ENCODE results near the gene CDO1. TPM values are rescaled to one million over a fixed set of nuclear protein-coding genes. Genes with fewer than 3 reads are reported as not detected.

Gene CDO1
- total RNA-seq, 1 donor from 2014 or later, result 20.1 TPM

DNA sequence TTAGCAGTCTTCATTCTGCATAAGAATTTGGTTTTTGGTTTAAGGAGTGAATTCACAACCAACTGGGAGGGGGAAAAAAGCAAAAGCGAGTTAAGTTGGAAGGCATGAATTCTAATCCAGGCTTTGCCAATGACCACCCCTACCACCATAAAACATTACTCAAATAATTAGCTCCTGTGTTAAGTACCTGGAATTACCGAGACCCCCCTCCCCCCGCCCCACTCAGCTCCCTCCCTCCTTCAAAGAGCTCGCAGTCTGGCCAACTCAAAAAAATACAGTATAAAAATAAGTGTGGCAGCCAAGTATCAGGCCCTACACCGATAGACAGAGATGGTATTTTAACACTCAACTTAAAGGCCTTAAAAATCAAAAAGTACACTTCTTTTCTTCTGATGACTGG is 24.4 kb upstream of the CDO1 start:
- TF ChIP-seq, protein P1, sequence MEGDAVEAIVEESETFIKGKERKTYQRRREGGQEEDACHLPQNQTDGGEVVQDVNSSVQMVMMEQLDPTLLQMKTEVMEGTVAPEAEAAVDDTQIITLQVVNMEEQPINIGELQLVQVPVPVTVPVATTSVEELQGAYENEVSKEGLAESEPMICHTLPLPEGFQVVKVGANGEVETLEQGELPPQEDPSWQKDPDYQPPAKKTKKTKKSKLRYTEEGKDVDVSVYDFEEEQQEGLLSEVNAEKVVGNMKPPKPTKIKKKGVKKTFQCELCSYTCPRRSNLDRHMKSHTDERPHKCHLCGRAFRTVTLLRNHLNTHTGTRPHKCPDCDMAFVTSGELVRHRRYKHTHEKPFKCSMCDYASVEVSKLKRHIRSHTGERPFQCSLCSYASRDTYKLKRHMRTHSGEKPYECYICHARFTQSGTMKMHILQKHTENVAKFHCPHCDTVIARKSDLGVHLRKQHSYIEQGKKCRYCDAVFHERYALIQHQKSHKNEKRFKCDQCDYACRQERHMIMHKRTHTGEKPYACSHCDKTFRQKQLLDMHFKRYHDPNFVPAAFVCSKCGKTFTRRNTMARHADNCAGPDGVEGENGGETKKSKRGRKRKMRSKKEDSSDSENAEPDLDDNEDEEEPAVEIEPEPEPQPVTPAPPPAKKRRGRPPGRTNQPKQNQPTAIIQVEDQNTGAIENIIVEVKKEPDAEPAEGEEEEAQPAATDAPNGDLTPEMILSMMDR (IDR thresholded peaks at IDR 0.05), result no peak
- H3K4me3 ChIP-seq, result peak overlapping the region; percentile 94
- H3K27me3 ChIP-seq, result no peaks in the 10 kb centered on the region
- no peaks in the 10 kb centered on the region for H3K9me3 ChIP-seq
- H3K27ac ChIP-seq, result peak overlapping the region; percentile 89
- DNase-seq (no peak), ATAC-seq (no peak)
- intact Hi-C loops (cut with DNase I), result no loop called here
- peaks cover 53% of the 10 kb centered on the region for H3K4me1 ChIP-seq
- H3K36me3 ChIP-seq, result peaks cover 17% of the 10 kb centered on the region

DNA sequence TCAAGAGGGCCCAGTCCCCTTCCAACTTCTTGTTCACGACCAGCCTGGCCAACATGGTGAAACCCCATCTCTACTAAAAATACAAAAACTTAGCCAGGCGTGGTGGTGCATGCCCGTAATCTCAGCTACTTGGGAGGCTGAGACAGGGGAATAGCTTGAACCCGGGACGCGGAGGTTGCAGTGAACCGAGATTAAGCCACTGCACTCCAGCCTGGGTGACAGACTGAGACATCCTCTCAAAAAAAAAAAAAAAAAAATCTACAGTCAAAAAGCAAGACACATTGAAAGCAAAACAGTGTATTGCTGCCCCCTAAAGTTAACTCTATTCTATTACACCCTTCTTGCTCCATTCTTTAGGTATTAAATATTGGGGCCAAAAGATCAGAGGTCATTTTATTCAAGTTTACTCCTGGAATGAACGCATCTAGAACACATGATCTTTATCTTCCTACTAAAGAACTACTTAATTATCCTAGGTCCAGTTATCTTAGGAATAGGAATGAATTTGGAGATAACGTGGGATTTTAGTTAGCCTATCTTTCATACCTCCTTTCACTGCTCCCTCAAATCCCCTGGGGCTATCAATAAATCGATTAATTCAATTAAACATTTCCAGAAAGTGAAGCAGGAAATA is 22.5 kb upstream of the CDO1 start:
- intact Hi-C loops (cut with DNase I), result no loop called here
- Histone ChIP-seq H3K36me3 (peaks cover 35% of the 10 kb centered on the region), H3K27me3 (no peaks in the 10 kb centered on the region), H3K9me3 (no peaks in the 10 kb centered on the region), H3K4me3 (peak overlapping the region; percentile 19), H3K4me1 (peaks cover 38% of the 10 kb centered on the region), H3K27ac (no peak overlapping the region)
- TF ChIP-seq, protein P1 (IDR thresholded peaks at IDR 0.05), result peak; percentile 60
- DNase-seq, result no peak
- ATAC-seq, result no peak

DNA sequence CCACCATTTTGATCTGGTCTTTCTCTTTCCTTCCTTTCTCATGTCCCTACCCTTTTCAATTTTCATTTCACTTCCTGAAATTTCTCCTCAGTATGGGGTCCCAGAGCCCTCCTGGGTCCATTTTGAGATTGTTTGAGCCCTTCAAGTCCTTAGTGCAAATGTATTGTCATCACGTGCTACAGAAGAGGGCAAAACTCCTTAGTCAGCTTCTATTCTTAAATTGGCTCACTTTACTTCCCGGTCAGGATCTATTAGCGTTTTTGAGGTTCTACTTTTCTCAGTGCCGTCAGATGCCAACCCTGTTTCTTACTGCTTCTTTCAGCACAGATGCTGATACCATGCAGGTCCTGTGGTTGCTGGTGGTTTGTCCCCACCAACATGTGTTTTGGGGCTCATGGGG is 19.0 kb upstream of the CDO1 start:
- intact Hi-C loops (cut with DNase I), result no loop called here
- Histone ChIP-seq H3K9me3 (no peaks in the 10 kb centered on the region), H3K27me3 (no peaks in the 10 kb centered on the region), H3K36me3 (peaks cover 62% of the 10 kb centered on the region), H3K4me1 (peaks cover 26% of the 10 kb centered on the region), H3K4me3 (no peak overlapping the region), H3K27ac (no peak overlapping the region)
- TF ChIP-seq, protein P1 (IDR thresholded peaks at IDR 0.05), result no peak
- DNase-seq (no peak), ATAC-seq (no peak)

DNA sequence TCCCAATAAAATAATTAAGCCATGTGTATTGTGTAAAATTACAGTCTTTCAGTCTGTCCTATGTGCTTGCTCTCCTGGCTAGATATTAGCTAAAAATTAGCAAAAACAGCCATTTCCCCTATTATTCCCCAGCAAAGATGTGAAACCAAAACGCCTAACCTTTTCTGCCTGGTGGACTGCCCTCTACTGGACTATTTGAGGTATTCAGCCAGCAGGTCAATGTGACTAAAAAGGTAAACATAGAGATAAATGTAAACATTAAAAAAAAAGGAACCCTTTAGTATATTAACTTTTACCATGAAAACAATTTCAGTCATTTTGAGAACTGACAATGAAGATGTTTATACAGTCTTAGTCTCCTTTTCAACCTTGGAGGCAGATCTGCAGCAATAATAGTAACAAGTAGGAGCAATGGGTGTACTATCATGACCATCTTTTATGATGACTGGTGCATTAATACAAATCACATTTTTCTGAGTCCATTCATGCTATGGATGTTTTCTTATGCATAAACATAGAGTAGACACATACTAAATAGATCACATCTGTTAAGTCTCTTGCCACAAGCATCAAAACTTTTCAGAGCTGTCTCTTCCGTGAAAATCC is 14.8 kb upstream of the CDO1 start:
- H3K36me3 ChIP-seq, result peaks cover 78% of the 10 kb centered on the region
- intact Hi-C loops (cut with DNase I), result no loop called here
- no peaks in the 10 kb centered on the region for H3K9me3 ChIP-seq
- DNase-seq (no peak), ATAC-seq (peak; percentile 79)
- no peaks in the 10 kb centered on the region for H3K27me3 ChIP-seq
- H3K4me1 ChIP-seq, result no peaks in the 10 kb centered on the region
- H3K27ac ChIP-seq, result no peak overlapping the region
- TF ChIP-seq, protein P1 (IDR thresholded peaks at IDR 0.05), result peak; percentile 75
- no peak overlapping the region for H3K4me3 ChIP-seq

DNA sequence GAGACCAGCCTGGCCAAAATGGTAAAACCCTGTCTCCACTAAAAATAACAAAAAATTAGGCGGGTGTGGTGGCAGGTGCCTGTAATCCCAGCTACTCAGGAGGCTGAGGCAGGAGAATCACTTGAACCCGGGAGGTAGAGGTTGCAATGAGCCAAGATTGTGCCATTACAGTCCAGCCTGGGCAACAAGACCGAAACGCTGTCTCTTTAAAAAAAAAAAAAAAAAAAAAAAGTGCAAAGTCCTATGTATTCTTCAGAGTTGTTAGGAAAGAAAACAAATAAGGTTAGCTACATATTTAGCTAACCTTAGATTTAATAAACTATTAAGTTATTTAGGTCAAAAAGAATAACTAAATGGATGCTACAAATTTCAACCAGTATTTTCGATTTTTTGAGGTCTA is 13.5 kb upstream of the CDO1 start:
- intact Hi-C loops (cut with DNase I), result no loop called here
- TF ChIP-seq, protein P1 (IDR thresholded peaks at IDR 0.05), result no peak
- H3K9me3 ChIP-seq, result no peaks in the 10 kb centered on the region
- peaks cover 65% of the 10 kb centered on the region for H3K36me3 ChIP-seq
- DNase-seq (no peak), ATAC-seq (no peak)
- no peak overlapping the region for H3K27ac ChIP-seq
- H3K27me3 ChIP-seq, result no peaks in the 10 kb centered on the region
- no peaks in the 10 kb centered on the region for H3K4me1 ChIP-seq
- no peak overlapping the region for H3K4me3 ChIP-seq

Measured in upper lobe of right lung (tissue), 1 donor.